Activated CD8-positive, alpha-beta T cell treated with anti-CD3 and anti-CD28 coated beads for 36 hours (primary cell): ENCODE measurements around the gene RABGEF1. TPM values are rescaled to one million over a fixed set of nuclear protein-coding genes. Genes with fewer than 3 reads are reported as not detected.
A peak's percentile ranks its signal among the peaks of the same experiment; 100 is the strongest.
"Not testable (repeated sequence)": the region's sequence is repeated elsewhere in the genome, so short reads cannot be mapped to it uniquely, and the experiment has no call there.

Experiments
- ATAC-seq: fragments of 200-7000 bp; cut with Tn5 transposase; one replicate; pipeline ENCODE4 v1.10.0; 2021; ENCODE audit warnings: mild to moderate bottlenecking, moderate library complexity
- CTCF ChIA-PET: fragments of 350-600 bp; sonication (Branson Sonifier 250); formaldehyde crosslinking; loops from one replicate; lab custom pipeline; 2021; ENCODE audit warnings: antibody characterized with exemption; lab: Charles Lee
- POLR2A ChIA-PET: fragments of 350-600 bp; sonication (Branson Sonifier 250); formaldehyde crosslinking; loops from one replicate; lab custom pipeline; 2021; ENCODE audit warnings: antibody characterized with exemption; lab: Charles Lee
- DNase-seq: peaks from one replicate; pipeline ENCODE4 v3.0.0-alpha.2; 2020
- H3K27ac Mint-ChIP-seq: one replicate; pipeline ENCODE4 v1.8.0; 2021; ENCODE audit warnings: mild to moderate bottlenecking, mixed read lengths
- H3K27me3 Mint-ChIP-seq: one replicate; pipeline ENCODE4 v1.8.0; 2021; ENCODE audit warnings: mixed read lengths
- H3K36me3 Mint-ChIP-seq: one replicate; pipeline ENCODE4 v1.8.0; 2021; ENCODE audit warnings: low read depth, mixed read lengths
- H3K4me1 Mint-ChIP-seq: one replicate; pipeline ENCODE4 v1.8.0; 2021; ENCODE audit warnings: low read depth, mixed read lengths
- H3K4me3 Mint-ChIP-seq: one replicate; pipeline ENCODE4 v1.8.0; 2021; ENCODE audit warnings: mild to moderate bottlenecking, moderate library complexity, mixed read lengths
- H3K9me3 Mint-ChIP-seq: one replicate; pipeline ENCODE4 v1.8.0; 2021; ENCODE audit warnings: mixed read lengths
- CTCF ChIP-seq: fragments of 200-600 bp; IDR thresholded peaks from one replicate; pipeline ENCODE4 v1.8.0; 2022; ENCODE audit warnings: antibody characterized with exemption, mild to moderate bottlenecking
- intact Hi-C: fragments of 100-400 bp; cut with micrococcal nuclease; formaldehyde crosslinking; loops from one replicate; pipeline ENCODE4 v1.10.0; 2022
- total RNA-seq, 2 experiments: library from RNA; stranded (reverse); gene quantifications; one replicate each; pipeline ENCODE4 v1.2.3, GENCODE V29; 2021

The RABGEF1 gene
- 10 to 100 TPM; 17.5 to 19.2 TPM for total RNA-seq

DNA sequence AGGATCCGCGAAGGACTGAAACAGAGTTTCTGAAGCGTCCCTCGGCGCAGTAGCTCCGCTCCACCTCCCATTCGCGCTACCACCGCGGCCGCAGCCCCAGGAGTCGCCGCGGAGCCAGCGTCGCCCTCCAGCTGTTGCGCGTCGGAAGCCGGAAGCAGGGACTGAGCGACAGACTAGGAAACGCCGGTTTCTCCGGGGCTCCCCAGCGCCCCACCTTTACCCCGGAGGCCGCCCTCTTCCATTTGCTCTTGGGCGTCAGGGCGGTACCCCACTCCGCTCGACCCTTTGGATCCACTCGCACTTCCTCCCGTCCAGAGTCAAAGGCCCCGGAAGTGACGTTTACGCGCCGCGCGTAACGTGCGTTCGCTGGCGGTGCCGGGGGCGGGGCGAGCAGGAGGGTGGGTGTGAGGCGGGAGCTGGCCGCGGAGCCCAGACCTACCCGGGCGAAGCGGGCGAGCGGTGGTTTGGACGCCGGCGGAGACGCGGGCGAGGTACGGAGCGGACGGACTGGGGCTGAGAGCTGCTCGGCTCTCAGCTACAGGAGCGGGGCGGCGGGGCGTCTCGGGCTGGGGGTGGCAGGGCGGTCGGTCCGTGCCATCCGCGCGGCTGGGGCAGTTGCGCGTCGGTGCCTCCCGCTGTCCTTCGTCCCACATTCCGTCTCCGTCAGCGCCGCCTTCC is at the start of gene RABGEF1:
RABGEF1 (plus strand) TSS at position 432 of the 678 bp plus-strand sequence. CDS start 31,167 bp downstream, outside the sequence.
- Mint-ChIP-seq H3K9me3 (peaks cover 10% of the 10 kb centered on the region), H3K27me3 (no peaks in the 10 kb centered on the region), H3K27ac (peak within 1 kb of the TSS; percentile 95), H3K4me3 (peak within 1 kb of the TSS; percentile 99), H3K4me1 (peaks cover 32% of the 10 kb centered on the region), H3K36me3 (peaks cover 10% of the 10 kb centered on the region)
- ChIA-PET POLR2A (interaction anchor here (0.6 to 1.7 kb wide), 3 partner anchors 9 to 231 kb away, joined by 3 to 6 read pairs (median 3); no protein-coding TSS in a partner anchor), CTCF (no interaction called here)
- intact Hi-C loops = no loop called here
- DNase-seq = peak; percentile 98
- peak; percentile 96 for ATAC-seq
- no peak for TF ChIP-seq CTCF

DNA sequence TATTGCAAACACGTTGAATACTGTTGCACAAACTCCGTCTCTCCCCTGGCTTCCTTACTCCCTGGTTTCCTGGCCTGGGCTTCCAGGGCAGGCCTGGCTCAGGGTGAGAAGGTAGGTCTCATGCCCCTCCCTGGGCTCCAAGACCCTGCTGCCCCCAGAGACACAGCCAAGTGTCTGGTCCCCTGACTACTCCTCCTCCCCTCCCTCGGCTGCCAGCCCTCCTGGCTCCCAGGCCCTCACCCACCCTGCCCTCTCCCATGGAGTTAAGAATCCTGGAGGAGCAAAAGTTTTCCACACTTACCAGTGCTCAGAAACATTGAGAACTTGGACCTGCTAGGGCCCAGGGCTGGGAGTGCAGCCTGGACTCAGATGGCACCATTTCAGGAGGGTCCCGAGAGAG is 47.2 kb upstream of the RABGEF1 start:
- no peak for TF ChIP-seq CTCF
- CTCF ChIA-PET = no interaction called here

GRCh38 chr7:66694286-66694685 is 46.2 kb upstream of the RABGEF1 start:
- no peaks in the 10 kb centered on the region for H3K36me3 Mint-ChIP-seq
- CTCF ChIA-PET = no interaction called here
- DNase-seq (no peak), ATAC-seq (no peak)
- H3K4me1 Mint-ChIP-seq = no peaks in the 10 kb centered on the region
- intact Hi-C loops = no loop called here
- no peak for TF ChIP-seq CTCF
- no peak overlapping the region for H3K4me3 Mint-ChIP-seq
- no peak overlapping the region for H3K27ac Mint-ChIP-seq
- H3K9me3 Mint-ChIP-seq = no peaks in the 10 kb centered on the region
- POLR2A ChIA-PET = no interaction called here
- H3K27me3 Mint-ChIP-seq = no peaks in the 10 kb centered on the region

More for the DNA sequence above, 47.2 kb upstream of the RABGEF1 start:
- Mint-ChIP-seq H3K4me1 (no peaks in the 10 kb centered on the region), H3K27me3 (no peaks in the 10 kb centered on the region), H3K4me3 (no peak overlapping the region), H3K36me3 (peaks cover 2% of the 10 kb centered on the region), H3K9me3 (no peaks in the 10 kb centered on the region), H3K27ac (no peak overlapping the region)
- POLR2A ChIA-PET = no interaction called here
- intact Hi-C loops = no loop called here
- DNase-seq = no peak
- no peak for ATAC-seq

DNA sequence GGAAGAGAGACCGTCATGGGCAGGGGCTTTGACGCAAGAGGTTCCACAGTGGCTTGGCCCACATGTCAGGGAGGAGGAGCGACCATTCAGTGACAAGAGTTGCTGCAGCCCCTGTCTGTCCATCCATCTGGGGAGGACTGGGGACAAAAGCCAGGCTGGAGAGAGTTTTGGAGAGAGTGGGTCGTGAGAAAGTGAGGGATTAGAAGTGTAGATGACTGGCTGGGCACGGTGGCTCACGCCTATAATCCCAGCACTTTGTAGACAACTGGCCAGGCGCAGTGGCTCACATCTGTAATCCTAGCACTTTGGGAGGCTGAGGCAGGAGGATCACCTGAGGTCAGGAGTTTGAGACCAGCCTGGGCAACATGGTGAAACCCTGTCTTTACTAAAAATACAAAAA is 45.1 kb upstream of the RABGEF1 start:
- H3K4me3 Mint-ChIP-seq, H3K27ac Mint-ChIP-seq, ATAC-seq, POLR2A ChIA-PET, CTCF ChIA-PET, intact Hi-C loops, DNase-seq, H3K27me3 Mint-ChIP-seq, H3K4me1 Mint-ChIP-seq, H3K36me3 Mint-ChIP-seq, H3K9me3 Mint-ChIP-seq: not testable (repeated sequence)

DNA sequence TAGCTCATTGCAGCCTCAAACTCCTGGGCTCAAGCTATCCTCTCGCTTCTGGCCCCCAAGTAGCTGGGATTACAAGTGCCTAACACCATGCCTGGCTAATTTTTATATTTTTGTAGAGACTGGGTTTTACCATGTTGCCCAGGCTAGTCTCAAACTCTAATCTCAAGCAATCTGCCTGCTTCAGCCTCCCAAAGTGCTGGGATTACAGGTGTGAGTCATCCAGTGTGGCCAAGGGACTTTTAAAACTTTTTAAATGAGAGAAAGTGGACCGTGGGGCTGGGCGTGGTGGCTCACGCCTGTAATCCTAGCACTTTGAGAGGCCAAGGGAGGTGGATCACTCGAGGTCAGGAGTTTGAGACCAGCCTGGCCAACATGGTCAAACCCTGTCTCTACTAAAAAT is 44.4 kb upstream of the RABGEF1 start:
- POLR2A ChIA-PET, H3K4me3 Mint-ChIP-seq, ATAC-seq, H3K27me3 Mint-ChIP-seq, H3K9me3 Mint-ChIP-seq, H3K36me3 Mint-ChIP-seq, H3K4me1 Mint-ChIP-seq, CTCF ChIA-PET, H3K27ac Mint-ChIP-seq, intact Hi-C loops, DNase-seq: not testable (repeated sequence)

GRCh38 chr7:66696774-66697191 is 43.8 kb upstream of the RABGEF1 start:
- Mint-ChIP-seq H3K36me3 (no peaks in the 10 kb centered on the region), H3K27me3 (no peaks in the 10 kb centered on the region), H3K27ac (no peak overlapping the region), H3K9me3 (no peaks in the 10 kb centered on the region), H3K4me3 (no peak overlapping the region), H3K4me1 (no peaks in the 10 kb centered on the region)
- no peak for TF ChIP-seq CTCF
- intact Hi-C loops = no loop called here
- DNase-seq (no peak), ATAC-seq (no peak)
- ChIA-PET POLR2A (no interaction called here), CTCF (no interaction called here)
